LNCaP clone FGC (cell line): ENCODE measurements around the gene PRELID3B.

Experiments used
- DNase-seq: peaks from one replicate; pipeline ENCODE4 v3.0.0-alpha.2; 2011; ENCODE audit warnings: low read depth
- H3K4me3 ChIP-seq: 2 replicates; pipeline ENCODE4 v1.5.1; 2011; ENCODE audit warnings: mild to moderate bottlenecking, low read depth, low read length, control low read depth
- CTCF ChIP-seq: IDR thresholded peaks from 2 replicates; pipeline ENCODE4 v1.5.1; 2012; ENCODE audit warnings: mild to moderate bottlenecking; ENCODE audit not compliant: control insufficient read depth, insufficient read depth; ENCODE audit errors: extremely low read depth

PRELID3B gene

GRCh38 chr20:58996226-58996611 lies 46.4 kb downstream of the PRELID3B start:
- no peak overlapping the region for H3K4me3 ChIP-seq
- no peak for TF ChIP-seq CTCF
- no peak for DNase-seq

GRCh38 chr20:58995461-58996225 lies 46.9 kb downstream of the PRELID3B start:
- H3K4me3 ChIP-seq, result no peak overlapping the region
- DNase-seq, result no peak
- no peak for TF ChIP-seq CTCF

DNA sequence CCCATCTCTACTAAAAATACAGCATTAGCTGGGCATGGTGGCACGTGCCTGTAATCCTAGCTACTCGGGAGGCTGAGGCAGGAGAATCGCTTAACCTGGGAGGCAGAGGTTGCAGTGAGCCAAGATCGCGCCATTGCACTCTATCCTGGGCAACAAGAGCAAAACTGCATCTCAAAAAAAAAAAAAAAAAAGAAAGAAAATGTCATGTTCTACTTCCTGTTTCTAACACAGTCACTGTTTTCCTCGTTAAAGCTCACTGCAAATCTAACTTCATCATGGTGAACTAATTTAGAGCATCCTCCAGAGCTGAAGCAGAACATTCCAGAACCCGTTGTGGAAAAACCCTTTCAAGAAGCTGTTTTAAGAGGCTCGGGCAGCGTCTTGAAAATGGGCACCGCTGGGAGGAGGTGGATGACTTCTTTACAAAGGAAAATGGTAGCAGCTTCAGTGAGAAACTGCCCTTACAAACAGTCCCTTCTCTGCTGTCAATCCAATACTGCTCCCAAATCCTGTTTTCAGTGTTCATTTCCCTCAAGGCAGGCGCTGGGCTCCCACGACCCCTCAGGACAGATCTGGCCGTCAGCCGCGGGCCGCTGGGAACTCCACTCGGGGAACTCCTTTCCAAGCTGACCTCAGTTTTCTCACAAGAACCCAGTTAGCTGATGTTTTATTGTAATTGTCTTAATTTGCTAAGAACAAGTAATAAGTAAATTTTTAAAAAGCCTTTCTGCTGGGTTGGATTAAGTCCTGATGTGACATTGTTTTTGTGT lies 48.0 kb downstream of the PRELID3B start:
- no peak for TF ChIP-seq CTCF
- DNase-seq, result no peak
- H3K4me3 ChIP-seq, result no peak overlapping the region

GRCh38 chr20:58993332-58994248 lies 49.0 kb downstream of the PRELID3B start:
- DNase-seq, result no peak
- no peak for TF ChIP-seq CTCF

GRCh38 chr20:58992911-58993310 lies 49.7 kb downstream of the PRELID3B start:
- H3K4me3 ChIP-seq, result no peak overlapping the region
- no peak for DNase-seq
- no peak for TF ChIP-seq CTCF

More at GRCh38 chr20:58993332-58994248, 49.0 kb downstream of the PRELID3B start:
- H3K4me3 ChIP-seq, result no peak overlapping the region

DNA sequence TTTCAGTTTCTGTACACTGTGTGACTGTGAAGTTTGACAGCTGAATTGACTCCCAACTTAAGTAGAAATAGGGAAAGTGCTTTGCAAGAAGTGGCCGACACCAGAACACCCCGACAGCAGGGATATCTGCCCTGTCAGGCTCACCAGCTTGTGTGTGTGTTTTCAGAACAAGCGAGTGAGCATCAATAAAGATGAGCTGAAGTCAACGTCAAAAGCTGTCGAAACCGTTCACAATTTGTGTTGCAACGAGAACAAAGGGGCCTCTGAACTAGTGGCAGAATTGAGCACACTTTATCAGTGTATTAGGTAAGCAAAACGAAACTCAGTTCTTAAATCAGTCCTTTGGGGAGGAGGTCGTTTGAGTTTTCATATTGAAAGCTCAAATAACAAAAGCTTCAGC lies 50.9 kb downstream of the PRELID3B start:
- H3K4me3 ChIP-seq, result no peak overlapping the region
- TF ChIP-seq CTCF, result no peak
- no peak for DNase-seq
